Measurements from ENCODE around the gene GNAO1.

Gene GNAO1

DNA sequence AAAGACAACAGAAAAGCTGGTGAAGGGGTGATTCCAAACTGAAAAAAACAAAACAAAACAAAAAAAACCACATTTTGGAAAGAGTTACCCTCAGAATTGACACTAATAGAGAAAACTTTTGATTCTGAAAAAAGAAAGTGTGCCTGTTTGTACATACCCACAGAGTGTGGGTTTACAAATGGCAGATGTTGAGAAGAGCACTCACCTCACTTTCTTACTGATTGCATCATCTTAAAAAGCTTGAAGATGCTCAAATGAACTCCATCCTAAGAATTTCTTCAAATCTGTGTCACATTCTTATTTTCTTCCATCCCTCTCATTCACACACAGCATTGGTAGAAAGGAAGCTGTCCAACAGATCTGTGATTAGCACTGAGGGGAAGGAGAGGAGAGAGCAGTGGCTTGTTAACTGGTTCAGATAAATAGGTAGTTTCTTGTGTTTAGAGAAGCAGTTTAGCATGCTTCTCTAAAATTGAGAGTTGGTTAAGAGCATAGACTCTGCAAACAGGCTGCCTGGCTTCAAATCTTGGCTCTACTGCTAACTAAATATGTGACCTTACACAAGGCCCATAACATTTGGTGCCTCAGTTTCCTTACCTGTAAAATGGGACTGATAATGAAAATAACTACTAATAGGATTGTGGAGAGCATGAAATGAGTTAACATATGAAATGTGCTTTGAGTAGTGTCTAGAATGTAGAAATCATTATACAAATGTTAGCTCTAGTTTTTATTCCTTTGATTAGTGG is 6.9 kb downstream of the GNAO1 start:
- DNase-seq: no peak

DNA sequence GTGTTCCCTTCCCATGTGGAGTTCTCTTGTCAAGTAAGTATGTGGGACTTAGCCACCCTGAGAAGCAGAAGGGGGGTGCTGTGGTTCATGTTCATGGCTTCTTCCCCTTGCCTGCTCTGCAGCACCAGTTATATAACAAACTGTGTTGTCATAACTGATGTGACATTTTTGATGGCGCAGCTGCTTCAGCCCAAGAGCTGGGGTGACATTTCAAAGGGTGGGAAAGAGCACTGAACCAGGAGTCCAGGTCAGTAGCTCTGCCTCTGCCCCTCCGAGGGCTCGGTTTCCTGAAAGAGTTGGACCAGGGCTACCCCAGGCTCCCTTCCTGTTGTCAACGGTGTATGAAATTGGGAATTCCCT is 7.4 kb downstream of the GNAO1 start:
- no peak for DNase-seq

DNA sequence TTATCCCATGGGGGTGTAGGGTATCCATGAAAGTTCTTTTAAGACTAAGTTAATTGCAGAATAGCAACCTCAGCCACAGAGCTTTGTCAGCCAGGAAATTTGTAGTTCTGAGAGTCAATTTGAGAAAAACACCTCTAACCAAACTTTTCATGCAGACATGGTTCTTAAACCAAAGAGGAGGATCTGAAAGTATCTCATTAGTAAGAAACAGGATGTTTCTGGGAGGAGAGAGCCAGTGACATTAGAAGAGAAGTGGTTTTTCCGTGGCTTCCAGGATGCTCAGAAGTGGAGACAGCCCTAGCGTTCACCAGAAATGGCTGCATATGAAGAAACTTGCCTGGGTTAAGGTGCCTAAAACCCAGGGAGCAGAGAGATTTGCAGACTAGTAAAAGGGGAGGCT is 7.9 kb downstream of the GNAO1 start:
- DNase-seq: no peak

DNA sequence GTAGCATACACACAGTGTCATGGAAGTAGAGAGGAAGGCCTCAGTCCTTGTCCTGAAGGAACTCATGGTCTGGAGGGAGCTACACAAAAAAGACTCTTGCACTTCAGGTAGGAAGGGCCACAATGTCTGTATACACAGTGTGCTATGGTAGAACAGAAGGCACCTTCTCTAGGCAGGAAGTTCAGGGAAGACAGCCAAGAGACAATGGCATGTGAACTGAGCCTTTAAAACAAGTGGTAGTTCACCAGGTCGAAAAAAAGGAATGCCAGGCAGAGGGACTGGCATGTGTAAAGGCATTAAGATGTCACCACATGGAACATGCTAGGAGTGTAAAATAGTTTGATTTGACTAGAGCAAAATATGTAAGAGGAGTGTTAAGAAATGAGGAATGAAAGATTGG is 9.7 kb downstream of the GNAO1 start:
- DNase-seq: no peak

DNA sequence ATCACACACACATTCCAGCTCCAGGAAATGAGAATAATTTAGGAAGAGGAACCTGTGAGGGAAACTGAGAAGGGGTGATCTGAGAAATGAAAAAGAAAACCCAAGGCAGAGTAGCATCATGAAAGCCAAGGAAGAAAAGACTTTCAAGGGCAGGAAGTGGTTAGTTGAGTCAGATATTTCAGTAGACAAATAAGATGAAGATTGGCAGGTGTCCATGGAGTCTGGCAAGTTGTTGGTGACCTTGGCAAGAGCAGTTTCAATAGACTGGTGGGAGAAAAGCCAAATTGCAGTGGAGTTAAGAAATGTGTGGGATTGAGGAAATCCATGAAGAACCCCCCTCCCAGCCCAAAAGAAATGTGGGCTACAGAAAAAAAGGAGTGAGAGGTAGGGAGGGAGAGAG is 10.7 kb downstream of the GNAO1 start:
- DNase-seq: no peak

DNA sequence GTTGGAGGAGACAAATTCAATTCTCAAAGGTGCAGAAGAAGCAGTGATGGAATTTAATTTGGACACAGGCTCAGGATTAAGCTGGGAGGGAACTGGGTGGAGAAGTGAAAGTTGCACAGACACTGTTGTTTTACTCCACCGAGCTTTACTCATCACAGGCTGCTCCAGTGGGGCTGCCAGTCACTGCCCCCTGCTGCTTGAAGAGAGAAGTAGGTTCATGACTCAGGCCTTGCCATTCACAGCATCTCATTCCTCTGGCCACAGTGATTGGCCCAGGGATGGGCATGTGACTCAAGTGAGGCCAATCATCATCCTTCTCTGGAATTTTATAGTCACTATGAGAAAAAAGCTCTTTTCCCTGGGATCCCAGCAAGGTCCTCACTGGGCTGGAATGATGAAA is 11.8 kb downstream of the GNAO1 start:
- DNase-seq: no peak

DNA sequence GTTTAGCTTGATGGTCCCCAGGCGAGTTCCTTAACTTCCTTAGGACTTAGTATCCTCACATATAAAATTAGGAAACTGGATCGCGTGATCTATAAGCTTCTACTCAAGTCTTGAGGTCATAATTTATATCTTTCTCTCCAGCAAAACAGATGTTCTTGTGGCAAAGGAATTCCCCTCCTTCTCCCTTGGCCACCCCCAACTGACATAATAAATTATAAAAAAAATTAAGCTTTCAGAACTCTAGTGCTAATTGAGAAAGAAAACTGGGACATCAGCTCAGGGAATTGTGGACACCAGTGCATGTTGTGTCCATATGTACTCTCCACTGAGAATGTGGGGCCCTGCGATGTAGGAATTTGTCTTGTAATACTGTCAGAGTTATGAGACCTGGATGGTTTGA is 13.5 kb downstream of the GNAO1 start:
- DNase-seq: no peak

DNA sequence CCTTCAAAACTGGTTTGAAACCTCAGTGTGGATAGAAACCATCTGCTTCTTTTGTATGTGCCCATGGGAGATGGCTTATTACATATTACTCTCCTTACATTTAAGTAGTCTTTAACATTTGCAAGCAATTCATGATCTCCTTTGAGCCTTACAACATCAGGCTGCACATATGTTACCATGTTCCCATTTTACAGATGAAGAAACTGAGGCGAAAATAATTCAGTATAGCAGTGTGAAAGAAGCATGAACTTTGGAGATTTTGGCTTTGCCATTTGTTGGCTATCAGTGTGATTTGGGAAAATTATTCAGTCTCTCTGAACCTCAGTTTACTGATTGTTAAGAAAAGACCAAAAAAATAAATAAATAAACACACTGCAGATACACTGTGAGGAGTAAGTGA is 15.7 kb downstream of the GNAO1 start:
- DNase-seq: no peak

DNA sequence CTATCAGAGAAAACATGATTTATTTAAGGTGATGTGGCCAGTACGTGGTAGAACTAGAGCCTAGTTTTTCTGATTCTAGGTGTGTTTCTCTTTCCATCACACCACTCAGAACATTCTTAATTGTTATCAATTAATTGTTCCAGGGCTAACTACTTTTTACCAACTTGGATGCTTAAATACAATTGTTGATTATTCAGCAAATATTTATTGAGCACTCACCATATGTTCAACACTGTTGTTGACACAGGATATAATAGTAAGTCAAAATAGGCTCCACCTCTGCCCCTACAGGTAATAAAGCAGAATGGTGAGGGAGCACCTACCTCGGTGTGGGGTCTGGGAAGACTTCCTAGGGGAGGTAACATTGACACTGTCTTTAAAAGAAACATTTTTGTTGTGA is 16.1 kb downstream of the GNAO1 start:
- no peak for DNase-seq

DNA sequence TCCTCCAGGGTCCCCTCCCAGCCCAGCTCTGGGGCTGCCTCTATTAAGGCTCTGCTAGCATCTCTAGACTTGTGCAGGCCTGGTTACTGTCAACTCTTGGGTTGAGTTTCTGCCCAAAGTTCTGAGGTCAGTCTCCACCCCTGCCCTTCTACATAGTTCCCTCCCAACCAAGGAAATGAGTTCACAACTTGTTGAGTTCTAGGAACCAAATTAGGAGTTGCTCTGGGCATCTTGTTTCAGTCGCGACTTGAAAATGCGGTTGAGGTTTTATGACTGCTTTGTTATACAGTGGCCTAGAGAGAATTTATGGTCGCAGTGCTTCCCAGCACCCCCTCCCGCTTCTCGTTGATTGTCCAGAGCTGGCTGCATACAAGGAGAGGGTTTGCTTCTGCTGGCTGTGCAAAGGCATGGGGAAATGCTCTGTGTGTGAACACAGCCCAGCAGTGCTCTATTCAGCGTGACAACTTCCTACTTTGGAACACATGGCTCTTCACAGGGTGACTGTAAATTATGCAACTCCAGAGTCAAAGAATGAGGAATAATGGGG is 20.2 kb downstream of the GNAO1 start:
- no peak for DNase-seq

DNA sequence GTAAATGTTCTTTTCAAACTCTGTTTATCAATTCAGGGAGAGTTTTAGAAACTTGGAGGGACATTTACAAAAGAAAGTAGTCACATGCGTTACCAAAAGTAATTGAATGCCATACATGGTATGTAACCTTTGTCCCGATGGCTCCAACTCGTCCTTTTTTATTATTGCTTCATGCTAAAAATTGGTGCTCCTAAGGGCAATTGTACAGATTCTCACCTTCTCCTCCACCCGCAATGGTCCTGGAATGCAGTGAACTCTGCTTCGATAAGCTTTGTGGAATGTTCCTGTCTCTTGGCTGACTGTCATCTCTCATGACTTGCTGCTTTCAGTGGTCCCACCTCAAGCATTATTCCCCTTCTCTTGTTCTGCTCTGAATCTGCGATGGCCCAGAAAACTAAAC is 20.9 kb downstream of the GNAO1 start:
- no peak for DNase-seq

DNA sequence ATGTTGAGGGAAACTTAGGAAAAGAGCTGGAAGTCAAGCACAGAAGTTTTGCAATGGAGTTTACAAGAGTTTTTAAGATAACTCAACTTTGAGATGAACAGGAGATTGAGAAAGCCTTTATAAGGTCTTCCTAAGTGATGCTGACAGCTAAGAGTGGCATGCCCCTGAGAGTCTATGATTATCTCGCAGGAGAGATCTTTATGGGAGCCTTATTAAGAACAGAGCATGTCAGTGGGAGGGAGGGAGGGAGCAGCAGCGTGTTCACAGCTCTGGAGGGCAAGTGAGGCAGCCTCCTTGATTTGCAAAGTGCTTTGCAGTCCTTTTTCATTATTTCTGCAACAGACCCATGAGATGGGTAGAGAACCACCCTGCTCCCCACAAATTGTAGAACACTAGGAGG is 30.7 kb downstream of the GNAO1 start:
- no peak for DNase-seq

DNA sequence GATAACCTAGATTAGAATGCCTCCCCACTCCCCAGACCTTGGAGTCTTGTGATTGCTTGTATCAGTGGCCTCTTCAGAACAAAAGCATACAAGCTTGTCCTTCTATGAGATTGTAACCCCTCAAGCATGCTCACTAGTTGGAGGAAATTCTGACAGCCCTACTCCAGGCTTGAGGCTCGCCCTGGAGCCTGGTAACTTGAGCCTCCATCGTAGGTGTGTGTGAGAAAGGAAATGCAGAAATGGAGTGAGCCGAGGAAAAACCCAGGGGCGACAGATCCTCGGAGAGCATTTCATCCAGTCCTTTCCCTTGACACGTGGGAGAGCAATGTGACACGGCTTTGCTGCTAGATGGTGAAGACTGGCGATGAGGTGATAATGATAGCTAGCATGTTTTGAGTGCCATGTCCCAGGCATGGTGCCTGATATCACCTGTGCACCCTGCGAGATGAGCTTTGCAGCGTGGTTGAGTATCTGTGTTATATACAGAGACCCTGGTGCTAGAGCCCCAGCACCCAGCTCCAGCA is 31.2 kb downstream of the GNAO1 start:
- DNase-seq: no peak

DNA sequence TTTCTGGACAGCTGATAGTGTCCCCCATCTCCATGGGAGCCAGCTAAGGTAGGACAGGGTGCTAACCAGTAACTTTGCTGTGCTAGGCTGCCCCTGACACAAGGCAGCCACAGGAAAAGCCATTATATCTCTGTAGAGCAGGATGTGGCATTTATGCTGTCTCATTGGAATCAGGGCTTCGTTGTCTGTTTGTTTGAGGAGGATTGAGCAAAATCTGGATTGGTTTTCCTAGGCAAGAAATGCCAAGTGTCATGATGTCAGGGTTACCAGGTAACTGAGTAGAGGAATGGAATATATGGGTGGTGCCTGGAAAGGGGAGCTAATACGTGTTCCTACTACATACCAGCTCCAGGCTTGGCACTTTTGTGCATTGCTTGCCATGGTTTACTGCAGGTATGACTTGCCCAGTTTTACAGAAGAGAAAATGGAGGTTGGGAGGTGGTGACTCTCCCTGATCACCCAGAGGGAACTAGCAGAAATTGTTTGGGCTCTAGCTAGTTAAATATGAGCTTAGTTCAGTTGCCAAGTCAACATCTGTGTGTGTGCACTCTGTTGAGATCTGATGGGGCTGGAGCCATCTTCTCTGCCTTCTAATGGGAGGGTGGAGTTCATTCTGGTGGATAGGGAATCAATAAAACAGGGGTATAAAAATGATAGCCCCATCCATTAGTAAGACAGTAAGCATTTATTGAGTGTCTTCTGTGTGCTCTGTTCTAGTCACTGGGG is 33.9 kb downstream of the GNAO1 start:
- DNase-seq: no peak

DNA sequence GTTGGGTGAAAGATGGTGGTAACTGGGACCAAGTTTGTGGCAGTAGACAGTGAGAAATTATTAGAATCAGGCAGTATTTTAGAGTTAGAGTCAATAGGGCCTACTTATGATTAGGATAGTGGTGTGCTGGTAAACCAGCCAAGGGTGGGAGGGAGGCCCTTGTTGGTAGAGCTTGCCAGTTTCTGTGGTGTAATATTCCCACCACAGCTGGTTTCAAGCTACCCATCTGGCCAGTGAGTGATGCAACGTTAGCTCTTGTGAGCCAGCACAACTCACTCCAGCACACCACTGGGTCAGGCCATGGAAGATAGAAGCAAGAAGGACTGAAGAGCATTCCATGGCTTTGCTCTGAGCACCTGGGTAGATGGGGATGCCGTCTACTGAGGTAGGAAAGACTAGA is 34.9 kb downstream of the GNAO1 start:
- no peak for DNase-seq

DNA sequence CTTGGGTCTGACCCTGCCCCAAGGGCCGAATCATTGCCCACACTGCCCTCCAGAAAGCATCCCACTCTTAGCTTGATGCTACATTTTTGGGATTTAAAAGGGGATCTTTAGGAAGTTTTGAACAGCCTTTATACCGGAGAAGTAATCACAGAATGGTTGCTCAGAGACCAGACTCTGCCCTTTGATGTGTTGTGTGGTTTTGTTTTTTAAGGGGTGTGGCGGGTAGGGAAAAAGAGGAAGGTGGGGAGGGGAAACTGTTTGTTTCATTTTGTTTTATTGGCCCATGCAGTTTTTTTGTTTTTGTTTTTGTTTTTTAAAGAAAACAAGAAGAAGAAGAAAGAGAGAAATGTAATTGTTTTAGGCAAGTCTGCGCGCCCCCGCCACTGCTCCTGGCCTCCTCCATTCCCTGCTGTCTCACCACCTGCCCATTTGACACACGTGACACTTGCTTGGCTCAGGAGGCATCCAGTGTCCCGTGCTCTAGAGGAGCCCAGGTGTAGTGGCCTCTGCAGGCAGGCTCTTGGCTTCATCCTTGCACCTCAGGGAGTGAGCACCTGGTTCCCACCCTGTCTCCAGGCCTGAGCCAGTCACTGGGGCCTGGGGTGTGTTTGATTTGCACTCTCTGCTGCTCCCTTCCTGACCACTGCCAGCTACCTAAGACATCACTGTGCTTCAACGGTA is 35.7 kb downstream of the GNAO1 start:
- no peak for DNase-seq

DNA sequence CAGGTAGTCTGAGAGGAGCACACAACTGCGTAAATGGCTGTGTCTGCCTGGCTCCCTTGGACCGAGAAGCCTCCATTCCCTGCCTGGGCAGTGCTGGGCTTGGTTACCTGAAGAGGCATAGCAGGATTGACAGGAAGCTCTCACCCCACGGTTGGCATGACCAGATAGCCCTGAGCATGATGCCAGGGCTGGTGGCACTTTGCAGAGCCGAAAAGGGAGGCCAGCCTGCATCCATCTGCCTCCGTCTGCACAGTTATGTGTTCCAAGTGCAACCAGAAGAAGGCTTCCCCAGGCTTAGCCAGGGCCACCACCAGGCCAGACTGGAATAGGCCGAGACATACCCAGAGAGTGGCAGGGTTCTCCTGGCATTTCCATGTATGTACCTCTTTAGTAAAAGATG is 36.6 kb downstream of the GNAO1 start:
- no peak for DNase-seq

DNA sequence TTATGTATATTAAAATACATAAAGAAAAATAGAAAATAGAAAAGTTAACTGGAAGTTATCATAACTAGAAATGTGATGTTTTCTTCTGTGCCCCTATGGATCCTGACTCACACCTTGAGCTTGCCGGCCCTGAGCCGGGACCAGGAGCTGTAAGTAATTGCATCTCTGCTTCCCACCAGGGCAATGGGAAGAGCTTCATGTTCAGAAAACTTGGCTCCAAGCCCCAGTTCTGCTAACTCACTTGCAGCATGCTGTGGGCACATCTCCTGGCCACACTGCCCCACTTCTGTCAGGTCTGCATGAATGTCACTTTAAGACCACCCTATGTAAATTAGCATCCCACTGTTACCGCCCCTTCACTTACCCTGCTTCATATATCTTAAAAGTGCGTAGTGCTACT is 37.2 kb downstream of the GNAO1 start:
- DNase-seq: no peak

DNA sequence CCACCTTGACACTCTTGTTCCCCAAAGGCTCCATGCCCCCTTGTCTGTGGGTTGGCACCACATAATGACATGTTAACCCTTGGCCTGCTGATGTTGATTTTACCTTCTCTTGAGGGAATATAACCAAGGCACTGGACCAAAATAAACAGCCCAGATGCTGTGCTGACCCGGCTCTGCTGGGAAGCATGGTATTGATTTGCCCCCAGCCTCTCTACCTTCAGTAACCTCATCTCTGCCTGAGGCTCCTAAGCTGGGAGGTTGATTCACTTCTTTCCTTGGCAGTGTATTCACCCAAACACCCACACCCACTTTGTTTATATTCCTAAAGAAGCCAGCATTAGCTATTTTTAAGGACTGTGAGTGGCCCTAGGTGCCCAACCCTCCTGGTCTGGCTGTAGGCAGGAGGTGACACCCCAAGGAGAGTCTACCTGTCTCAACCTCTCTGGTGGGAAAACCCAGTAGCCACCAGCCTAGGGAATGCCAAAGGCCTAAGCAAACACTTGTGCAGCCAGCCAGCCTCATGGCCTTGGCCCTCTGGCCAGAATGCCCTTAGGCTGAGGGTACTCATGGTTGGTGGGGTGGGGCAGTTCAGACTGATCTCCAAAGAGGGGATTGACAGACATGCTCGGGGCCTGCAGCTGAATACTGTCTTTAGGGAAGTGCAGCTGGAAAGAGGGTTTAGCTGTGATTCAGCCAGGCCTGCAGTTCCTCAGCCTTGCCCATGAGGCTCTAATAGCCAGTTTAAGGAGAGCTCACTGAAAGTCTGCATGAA is 42.7 kb downstream of the GNAO1 start:
- DNase-seq: no peak

DNA sequence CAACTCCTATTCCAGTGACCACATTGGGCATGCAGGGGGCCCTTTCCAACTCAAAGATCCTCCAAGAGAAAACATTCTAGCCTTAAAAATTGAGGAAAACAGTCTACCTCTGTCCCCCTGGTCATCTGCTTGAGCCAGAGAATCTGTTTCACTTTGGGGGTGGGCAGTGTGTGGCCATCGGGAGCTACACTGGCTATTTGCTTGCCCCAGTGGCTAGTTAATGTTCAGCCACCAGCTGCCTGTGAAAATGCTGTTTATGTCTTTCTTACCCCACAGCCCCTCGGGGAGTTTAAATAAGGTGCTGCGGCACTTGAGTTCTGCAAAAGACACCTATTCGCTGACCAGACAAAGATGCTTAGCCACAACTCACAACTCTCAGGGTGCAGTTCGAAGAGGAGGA is 43.4 kb downstream of the GNAO1 start:
- DNase-seq: no peak

DNA sequence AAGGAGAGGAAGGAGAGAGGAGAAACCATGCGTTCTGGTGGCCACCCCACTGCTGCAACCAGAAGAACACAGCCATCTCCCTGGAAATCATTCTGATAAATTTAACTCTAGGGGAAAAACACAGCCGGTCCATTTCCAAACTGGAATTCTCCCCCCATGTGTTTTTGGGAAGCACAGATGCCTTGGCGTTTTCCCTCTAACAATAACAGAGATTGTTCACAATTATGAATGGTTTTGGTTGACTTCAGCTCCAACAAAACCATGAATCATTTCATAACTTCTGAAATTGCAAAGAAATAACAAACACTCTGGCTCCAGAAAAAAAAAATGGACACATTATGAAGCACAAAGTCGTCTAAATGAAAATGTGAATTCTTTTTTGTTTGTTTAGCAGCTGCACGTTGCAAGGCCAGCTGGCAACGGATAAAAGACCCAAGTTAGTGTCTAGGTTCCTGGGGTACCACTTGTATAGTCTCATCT is 46.2 kb downstream of the GNAO1 start:
- DNase-seq: no peak

DNA sequence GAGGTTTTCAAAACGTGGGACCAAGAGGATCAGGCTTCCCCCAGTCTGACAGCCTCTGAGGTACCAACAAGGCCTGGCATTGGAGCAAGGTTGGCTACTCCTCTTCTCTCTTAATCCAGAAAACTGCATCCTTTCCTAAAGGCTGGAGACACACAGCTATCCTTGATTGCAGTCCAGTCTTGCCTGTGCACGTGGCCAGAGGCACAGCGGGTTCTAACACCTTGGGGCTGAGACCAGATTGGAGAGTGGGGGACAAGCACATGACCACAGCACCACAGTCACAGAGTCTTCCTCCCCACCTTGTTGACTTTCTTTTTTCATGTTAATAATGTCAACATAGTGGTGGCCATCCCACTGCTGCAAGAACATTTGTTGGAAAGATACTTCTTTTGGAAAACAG is 46.9 kb downstream of the GNAO1 start:
- no peak for DNase-seq

DNA sequence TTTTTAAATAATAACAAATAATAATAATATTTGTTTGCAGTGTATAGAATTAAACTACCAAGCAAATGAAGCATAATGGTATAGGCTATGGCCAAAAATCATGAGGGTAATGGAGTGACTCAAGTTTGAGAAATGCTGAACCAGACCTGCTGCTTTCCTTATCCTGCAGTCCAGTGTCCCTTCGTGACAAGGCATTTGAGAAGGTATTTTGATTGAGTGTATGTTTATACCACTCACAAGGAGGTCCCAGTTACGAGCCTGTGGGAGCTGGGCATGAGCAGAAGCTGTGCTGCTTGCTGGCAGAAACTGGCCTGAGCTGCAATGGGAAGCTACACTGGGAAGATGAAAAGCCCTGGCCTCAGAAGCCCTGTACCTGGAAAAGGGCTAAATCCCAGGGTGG is 50.3 kb downstream of the GNAO1 start:
- DNase-seq: no peak

Data from NCI-H1092 (cell line).